ENCODE results near the gene ANKRD33B. TPM values are rescaled to one million over a fixed set of nuclear protein-coding genes. Genes with fewer than 3 reads are reported as not detected.

Gene ANKRD33B
- total RNA-seq, 1 donor from 2014 or later = 4.0 TPM

DNA sequence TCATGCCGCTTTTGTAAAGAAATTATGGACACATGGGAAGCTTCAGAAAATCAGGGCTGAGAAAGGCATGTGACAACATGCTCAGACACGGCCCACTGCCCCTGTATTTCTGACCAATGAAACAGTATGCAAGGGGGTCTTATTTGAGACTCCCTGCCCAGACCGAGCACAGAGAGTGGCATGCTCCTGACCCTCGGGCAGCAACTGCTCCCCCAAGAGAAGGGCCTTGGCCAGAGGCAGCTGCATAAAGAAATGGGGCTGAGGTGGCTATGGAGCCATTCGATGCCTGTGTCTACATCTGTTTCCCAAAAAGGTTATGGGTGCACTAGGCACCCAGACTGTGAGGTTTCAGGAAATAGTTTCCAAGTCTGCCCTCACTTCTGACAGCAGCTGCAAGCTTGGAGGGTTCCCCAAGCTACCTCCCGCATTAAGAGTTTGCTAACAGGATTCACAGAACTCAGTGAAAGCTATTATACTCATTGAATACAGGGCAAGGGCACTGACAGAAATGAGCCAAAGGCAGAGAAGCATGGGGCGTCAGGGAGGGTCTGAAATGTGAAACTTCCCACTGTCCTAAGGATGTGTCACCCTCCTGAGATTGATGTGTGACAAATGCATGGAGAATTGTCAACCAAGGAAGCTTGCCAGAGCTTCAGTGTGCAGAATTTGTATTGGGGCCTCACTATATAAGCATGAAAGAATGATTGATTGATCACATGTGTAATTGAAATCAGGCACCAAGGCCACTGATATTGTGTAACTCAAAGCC is 102.8 kb downstream of the ANKRD33B start:
- Mint-ChIP-seq H3K36me3 (ENCODE audit: low read depth) (no peaks in the 10 kb centered on the region), H3K27ac (ENCODE audit: unreplicated experiment) (no peak overlapping the region), H3K4me1 (ENCODE audit: low read depth) (peaks cover 4% of the 10 kb centered on the region), H3K4me3 (ENCODE audit: unreplicated experiment) (no peak overlapping the region), H3K9me3 (ENCODE audit: low read depth) (peaks cover 6% of the 10 kb centered on the region), H3K27me3 (ENCODE audit: low read depth) (no peaks in the 10 kb centered on the region)
- no peak for DNase-seq (ENCODE audit: low spot score)
- TF ChIP-seq, protein P1, sequence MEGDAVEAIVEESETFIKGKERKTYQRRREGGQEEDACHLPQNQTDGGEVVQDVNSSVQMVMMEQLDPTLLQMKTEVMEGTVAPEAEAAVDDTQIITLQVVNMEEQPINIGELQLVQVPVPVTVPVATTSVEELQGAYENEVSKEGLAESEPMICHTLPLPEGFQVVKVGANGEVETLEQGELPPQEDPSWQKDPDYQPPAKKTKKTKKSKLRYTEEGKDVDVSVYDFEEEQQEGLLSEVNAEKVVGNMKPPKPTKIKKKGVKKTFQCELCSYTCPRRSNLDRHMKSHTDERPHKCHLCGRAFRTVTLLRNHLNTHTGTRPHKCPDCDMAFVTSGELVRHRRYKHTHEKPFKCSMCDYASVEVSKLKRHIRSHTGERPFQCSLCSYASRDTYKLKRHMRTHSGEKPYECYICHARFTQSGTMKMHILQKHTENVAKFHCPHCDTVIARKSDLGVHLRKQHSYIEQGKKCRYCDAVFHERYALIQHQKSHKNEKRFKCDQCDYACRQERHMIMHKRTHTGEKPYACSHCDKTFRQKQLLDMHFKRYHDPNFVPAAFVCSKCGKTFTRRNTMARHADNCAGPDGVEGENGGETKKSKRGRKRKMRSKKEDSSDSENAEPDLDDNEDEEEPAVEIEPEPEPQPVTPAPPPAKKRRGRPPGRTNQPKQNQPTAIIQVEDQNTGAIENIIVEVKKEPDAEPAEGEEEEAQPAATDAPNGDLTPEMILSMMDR (IDR thresholded peaks at IDR 0.05) = no peak

DNA sequence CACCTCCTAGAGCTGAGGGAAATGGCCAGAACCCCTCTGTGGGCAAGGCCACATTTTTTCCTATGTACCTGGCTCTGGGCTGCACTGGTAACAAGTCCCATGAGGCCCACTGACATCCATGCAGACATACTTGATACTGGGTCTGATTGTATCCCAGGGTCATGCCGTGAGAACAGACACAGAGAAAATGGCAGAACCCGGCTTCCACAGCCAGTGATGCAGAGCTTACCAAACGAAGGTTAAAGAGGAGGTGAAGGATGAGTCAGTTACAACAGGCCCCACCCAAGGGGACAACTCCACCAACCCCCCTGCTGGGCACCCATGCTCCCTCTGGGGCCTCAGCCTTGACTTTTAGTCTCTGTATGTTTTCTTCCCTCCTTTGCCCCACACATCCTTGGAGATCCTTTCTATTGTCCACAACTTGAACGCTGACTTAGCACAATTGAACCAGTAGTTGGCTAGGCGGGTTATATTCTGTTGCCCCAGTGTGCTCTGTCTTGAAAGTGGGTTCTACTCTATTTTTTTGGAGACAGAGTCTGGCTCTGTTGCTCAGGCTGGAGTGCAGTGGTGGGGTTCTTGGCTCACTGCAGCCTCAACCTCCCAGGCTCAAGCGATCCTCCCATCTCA is 103.7 kb downstream of the ANKRD33B start:
- TF ChIP-seq, protein P1 (IDR thresholded peaks at IDR 0.05) = no peak
- no peaks in the 10 kb centered on the region for H3K36me3 Mint-ChIP-seq (ENCODE audit: low read depth)
- peak; percentile 11 for DNase-seq (ENCODE audit: low spot score)
- no peak overlapping the region for H3K27ac Mint-ChIP-seq (ENCODE audit: unreplicated experiment)
- H3K4me1 Mint-ChIP-seq (ENCODE audit: low read depth) = peaks cover 4% of the 10 kb centered on the region
- H3K27me3 Mint-ChIP-seq (ENCODE audit: low read depth) = no peaks in the 10 kb centered on the region
- no peak overlapping the region for H3K4me3 Mint-ChIP-seq (ENCODE audit: unreplicated experiment)
- H3K9me3 Mint-ChIP-seq (ENCODE audit: low read depth) = peaks cover 6% of the 10 kb centered on the region

DNA sequence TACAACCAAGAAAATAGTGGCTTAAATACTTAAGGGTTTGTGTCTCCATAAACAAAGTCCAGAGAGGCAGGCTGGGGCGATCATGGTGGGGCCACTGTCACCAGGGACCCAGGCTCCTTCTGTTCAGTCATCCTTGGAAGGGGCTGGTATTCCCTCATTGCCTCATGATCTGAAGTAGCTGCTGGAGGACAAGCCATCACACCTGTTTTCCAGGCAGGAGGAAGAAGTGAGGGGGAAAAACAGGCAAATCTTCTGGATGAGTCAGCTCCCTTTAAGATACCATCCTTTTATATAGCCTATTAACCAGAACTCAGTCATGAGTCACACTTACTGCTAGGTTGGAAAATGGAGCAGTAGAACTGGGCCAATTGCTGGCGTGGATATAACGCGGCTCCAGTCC is 104.8 kb downstream of the ANKRD33B start:
- TF ChIP-seq, protein P1 (IDR thresholded peaks at IDR 0.05) = no peak
- Mint-ChIP-seq H3K4me3 (ENCODE audit: unreplicated experiment) (no peak overlapping the region), H3K36me3 (ENCODE audit: low read depth) (no peaks in the 10 kb centered on the region), H3K27ac (ENCODE audit: unreplicated experiment) (no peak overlapping the region), H3K27me3 (ENCODE audit: low read depth) (no peaks in the 10 kb centered on the region), H3K4me1 (ENCODE audit: low read depth) (peaks cover 4% of the 10 kb centered on the region), H3K9me3 (ENCODE audit: low read depth) (peaks cover 6% of the 10 kb centered on the region)
- peak; percentile 19 for DNase-seq (ENCODE audit: low spot score)

DNA sequence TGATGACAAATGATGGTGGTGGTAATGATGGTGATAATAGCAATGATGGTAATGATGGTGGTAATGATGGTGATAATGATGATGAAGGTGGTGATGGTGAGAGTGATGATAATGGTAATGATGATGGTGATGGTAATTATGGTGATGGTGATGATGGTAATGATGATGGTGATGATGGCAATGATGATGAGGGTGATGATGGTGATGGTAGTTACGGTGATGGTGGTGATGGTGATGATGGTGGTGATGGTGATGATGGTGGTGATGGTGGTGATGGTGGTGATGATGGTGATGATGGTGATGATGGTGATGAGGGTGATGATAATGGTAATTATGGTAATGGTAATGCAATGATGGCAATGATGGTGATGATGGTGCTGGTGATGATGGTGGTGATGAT is 106.1 kb downstream of the ANKRD33B start:
- H3K27me3 Mint-ChIP-seq (ENCODE audit: low read depth) = no peaks in the 10 kb centered on the region
- H3K36me3 Mint-ChIP-seq (ENCODE audit: low read depth) = no peaks in the 10 kb centered on the region
- no peaks in the 10 kb centered on the region for H3K4me1 Mint-ChIP-seq (ENCODE audit: low read depth)
- TF ChIP-seq, protein P1 (IDR thresholded peaks at IDR 0.05) = no peak
- no peak overlapping the region for H3K4me3 Mint-ChIP-seq (ENCODE audit: unreplicated experiment)
- no peak for DNase-seq (ENCODE audit: low spot score)
- H3K27ac Mint-ChIP-seq (ENCODE audit: unreplicated experiment) = no peak overlapping the region
- H3K9me3 Mint-ChIP-seq (ENCODE audit: low read depth) = peaks cover 6% of the 10 kb centered on the region

DNA sequence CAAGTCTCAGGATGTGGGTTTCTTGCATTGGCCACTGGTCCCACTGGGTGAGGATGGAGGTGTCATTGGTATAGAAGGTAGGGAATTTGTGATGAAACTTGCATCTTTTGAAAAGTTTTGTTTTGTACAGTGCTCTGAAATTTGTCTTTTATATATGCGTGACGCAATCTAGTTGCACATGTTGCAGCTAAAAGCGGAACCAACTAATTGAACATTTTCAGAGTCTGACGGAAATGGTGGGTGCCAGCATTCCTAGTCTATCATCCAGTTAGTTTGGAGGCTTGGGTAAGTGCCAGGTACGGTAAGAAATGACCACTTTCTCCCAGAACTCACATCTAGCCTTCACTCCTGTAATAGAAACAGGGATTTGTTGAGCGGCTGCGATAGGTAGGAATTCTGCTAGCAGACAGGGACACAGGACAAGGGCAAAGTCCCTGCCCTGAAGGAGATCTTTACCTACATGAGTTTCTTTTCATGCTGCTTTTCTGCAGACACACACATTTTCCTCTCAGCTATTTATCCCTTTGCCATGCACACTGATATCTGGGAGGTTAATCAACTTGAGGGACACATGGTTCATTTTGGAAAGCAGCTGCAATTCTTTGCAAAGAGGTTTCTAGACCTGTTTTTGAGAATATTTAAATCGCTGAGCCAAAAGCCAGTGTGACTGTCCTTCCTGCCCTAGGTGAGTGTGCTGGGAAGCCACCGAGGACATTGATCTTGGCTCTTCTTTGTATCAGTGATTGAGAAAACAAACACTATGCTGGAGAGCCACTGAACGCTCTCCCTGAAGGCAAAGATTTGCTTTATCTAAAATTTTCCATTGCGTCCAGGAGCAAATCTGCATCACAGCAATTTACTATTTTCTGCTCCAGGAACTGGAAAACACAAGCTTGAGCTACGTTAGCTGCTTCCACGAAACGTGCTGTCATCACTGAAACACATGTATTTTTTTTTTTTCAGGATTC is 107.5 kb downstream of the ANKRD33B start:
- no peak for DNase-seq (ENCODE audit: low spot score)
- Mint-ChIP-seq H3K4me3 (ENCODE audit: unreplicated experiment) (no peak overlapping the region), H3K9me3 (ENCODE audit: low read depth) (peaks cover 6% of the 10 kb centered on the region), H3K4me1 (ENCODE audit: low read depth) (no peaks in the 10 kb centered on the region), H3K36me3 (ENCODE audit: low read depth) (peaks cover 2% of the 10 kb centered on the region), H3K27ac (ENCODE audit: unreplicated experiment) (no peak overlapping the region), H3K27me3 (ENCODE audit: low read depth) (no peaks in the 10 kb centered on the region)
- TF ChIP-seq, protein P1 (IDR thresholded peaks at IDR 0.05) = no peak

Measured in chondrocyte (in vitro differentiated cells).